Esophagus squamous epithelium (tissue), 4 donors: ENCODE results near the gene LRRC32.

Source experiments
- CTCF ChIP-seq, 6 experiments: fragments of 450-650 bp in 4 of 6; fragments of 200-600 bp in 2 of 6; sonication (generic) in 2 of 6; IDR thresholded peaks; one replicate each; pipeline ENCODE4 v1.5.1; 2016 to 2019; ENCODE audit warnings: antibody characterized with exemption in 6 of 6, mild to moderate bottlenecking in 4 of 6, moderate library complexity in 4 of 6
- POLR2A ChIP-seq, 4 donors: fragments of 450-650 bp; IDR thresholded peaks; one replicate each; pipeline ENCODE4 v1.6.1; 2017; ENCODE audit warnings: antibody characterized with exemption in 4 of 4, mild to moderate bottlenecking in 4 of 4, moderate library complexity in 3 of 4

- no peak for TF ChIP-seq POLR2A (IDR thresholded peaks at IDR 0.05)
- no peak for TF ChIP-seq CTCF (IDR thresholded peaks at IDR 0.05)
These were observed 50.1 kb downstream of the LRRC32 start for GRCh38 chr11:76620489-76620888.
